GM23248 (cell line): Measurements from ENCODE around the gene RCSD1.

Experiments
- EZH2 ChIP-seq: fragments of 200-600 bp; sonication (generic); IDR thresholded peaks from 2 replicates; pipeline ENCODE4 v1.6.1; 2018; ENCODE audit warnings: antibody characterized with exemption, mild to moderate bottlenecking; ENCODE audit not compliant: insufficient read depth, poor library complexity, severe bottlenecking
- EZH2phosphoT487 ChIP-seq: fragments of 200-600 bp; sonication (generic); IDR thresholded peaks from 2 replicates; pipeline ENCODE4 v1.6.1; 2018; ENCODE audit warnings: antibody characterized with exemption, moderate library complexity, mild to moderate bottlenecking, low read depth; ENCODE audit not compliant: insufficient read depth

DNA sequence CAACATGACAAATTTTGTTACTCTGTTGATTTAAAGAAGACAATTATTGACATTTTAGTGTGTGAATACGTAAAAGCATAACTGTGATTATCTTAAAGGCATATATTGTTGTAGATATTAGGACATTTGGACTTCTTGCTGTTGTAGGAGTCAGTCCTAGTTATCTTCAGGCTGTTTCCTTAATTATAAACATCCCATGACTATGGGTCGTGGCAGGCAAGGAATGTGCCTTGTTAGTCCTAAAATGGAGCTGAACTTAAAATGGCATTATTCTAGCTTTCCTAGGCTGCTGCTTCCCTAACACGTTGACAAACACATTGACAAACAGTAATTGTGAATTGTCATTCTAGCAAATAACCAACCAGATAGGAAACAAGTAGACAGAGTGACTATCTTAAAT is 87.3 kb downstream of the RCSD1 start:
- TF ChIP-seq EZH2: no peak
- TF ChIP-seq EZH2phosphoT487: no peak
